HCT116 (cell line): ENCODE data around the gene CPS1. TPM values are rescaled to one million over a fixed set of nuclear protein-coding genes. Genes with fewer than 3 reads are reported as not detected.

Experiments
- ATAC-seq: fragments of 200-7000 bp; cut with Tn5 transposase; 2 replicates; pipeline ENCODE4 v1.9.1; 2020; ENCODE audit warnings: mild to moderate bottlenecking, moderate library complexity
- BruUV-seq: library from RNA; stranded (reverse); fragments of 400-500 nt; replicated peaks from 2 replicates; lab custom pipeline; 2021; lab: Mats Ljungman, UMichigan
- CTCF ChIA-PET: fragments of 300-600 bp; sonication (Branson Sonifier 250); formaldehyde crosslinking; loops from one replicate; lab custom pipeline; 2021; ENCODE audit warnings: antibody characterized with exemption; lab: Charles Lee
- POLR2A ChIA-PET: fragments of 300-600, 350-600 bp; sonication (Branson Sonifier 250); formaldehyde crosslinking; loops from one replicate; lab custom pipeline; 2021; ENCODE audit warnings: antibody characterized with exemption; lab: Charles Lee
- RAD21 ChIA-PET, 2 experiments: fragments of 300-600 bp; sonication (Branson Sonifier 250); formaldehyde crosslinking; loops; one replicate each; lab custom pipeline; 2023; ENCODE audit warnings: low total read pairs in 2 of 2; ENCODE audit not compliant: uncharacterized antibody in 2 of 2, unreplicated experiment in 2 of 2, low non-redundant PET in 1 of 2; lab: Charles Lee
- DNase-seq: peaks from one replicate; pipeline ENCODE4 v3.0.0-alpha.2; 2010; ENCODE audit warnings: low read depth, low spot score
- H2AFZ ChIP-seq: fragments of 200-600 bp; shearing (Covaris generic), sonication (generic); 2 replicates; pipeline ENCODE4 v1.6.1; 2017; ENCODE audit warnings: low read depth, mixed run types, mixed read lengths, antibody characterized with exemption, low read length; ENCODE audit not compliant: poor library complexity, severe bottlenecking
- H3K27ac ChIP-seq: 2 replicates; pipeline ENCODE4 v1.5.1; 2012; ENCODE audit warnings: low read depth, low read length
- H3K27me3 ChIP-seq: fragments of 200-600 bp; sonication (generic); 2 replicates; pipeline ENCODE4 v1.6.1; 2016; ENCODE audit warnings: mixed run types, low read length, mixed read lengths; ENCODE audit not compliant: insufficient read depth
- H3K36me3 ChIP-seq, 2 experiments: fragments of 200-500 bp in 1 of 2; fragments of 200-600 bp in 1 of 2; sonication (Bioruptor generic) in 1 of 2; sonication (generic) in 1 of 2; 2 replicates each; pipeline versions ENCODE4 v1.5.1 to v1.6.1; 2014 to 2016; ENCODE audit warnings: low read length in 2 of 2, inconsistent platforms in 1 of 2, mixed read lengths in 1 of 2, mixed run types in 1 of 2; ENCODE audit not compliant: insufficient read depth in 2 of 2, control insufficient read depth in 1 of 2
- H3K4me1 ChIP-seq, 2 experiments: fragments of 200-600 bp in 1 of 2; sonication (generic) in 1 of 2; 2 replicates each; pipeline versions ENCODE4 v1.5.1 to v1.6.1; 2012 to 2017; ENCODE audit warnings: low read length in 2 of 2, inconsistent platforms in 1 of 2, mild to moderate bottlenecking in 1 of 2, mixed read lengths in 1 of 2, mixed run types in 1 of 2, moderate library complexity in 1 of 2; ENCODE audit not compliant: insufficient read depth in 2 of 2, control insufficient read depth in 1 of 2
- H3K4me2 ChIP-seq: fragments of 200-600 bp; sonication (generic); 2 replicates; pipeline ENCODE4 v1.6.1; 2017; ENCODE audit warnings: mixed run types, low read length, mixed read lengths
- H3K4me3 ChIP-seq, 2 experiments: fragments of 200-600 bp in 1 of 2; sonication (generic) in 1 of 2; replicated peaks in 1 of 2; 2 replicates each; pipeline ENCODE4 v1.5.1; 2011 to 2016; ENCODE audit warnings: low read length in 2 of 2, control low read depth in 1 of 2, low read depth in 1 of 2, mild to moderate bottlenecking in 1 of 2, mixed read lengths in 1 of 2, mixed run types in 1 of 2
- H3K79me2 ChIP-seq: fragments of 200-600 bp; sonication (generic); 2 replicates; pipeline ENCODE4 v1.6.1; 2017; ENCODE audit warnings: mild to moderate bottlenecking, mixed run types, low read length, moderate library complexity, mixed read lengths; ENCODE audit not compliant: insufficient read depth
- H3K9ac ChIP-seq: fragments of 200-600 bp; sonication (generic); 2 replicates; pipeline ENCODE4 v1.6.1; 2016; ENCODE audit warnings: low read length, mixed read lengths
- H3K9me2 ChIP-seq: fragments of 200-600 bp; sonication (generic), shearing (Covaris generic); 2 replicates; pipeline ENCODE4 v1.6.1; 2017; ENCODE audit warnings: mixed run types, mild to moderate bottlenecking, moderate library complexity; ENCODE audit not compliant: insufficient read depth
- H3K9me3 ChIP-seq, 2 experiments: fragments of 200-500 bp in 1 of 2; fragments of 200-600 bp in 1 of 2; sonication (Bioruptor generic) in 1 of 2; sonication (generic) in 1 of 2; 2 replicates each; pipeline ENCODE4 v1.6.1; 2014 to 2017; ENCODE audit warnings: low read length in 2 of 2, mixed read lengths in 2 of 2, inconsistent platforms in 1 of 2, low read depth in 1 of 2, mild to moderate bottlenecking in 1 of 2, mixed run types in 1 of 2, moderate library complexity in 1 of 2; ENCODE audit not compliant: control insufficient read depth in 1 of 2, insufficient read depth in 1 of 2
- H4K20me1 ChIP-seq: fragments of 200-600 bp; sonication (generic), shearing (Covaris generic); 2 replicates; pipeline ENCODE4 v1.6.1; 2017; ENCODE audit warnings: mixed run types, mild to moderate bottlenecking, moderate library complexity; ENCODE audit not compliant: insufficient read depth
- ATF3 ChIP-seq: IDR thresholded peaks from 2 replicates; pipeline ENCODE4 v1.6.1; 2012
- CBX3 ChIP-seq: IDR thresholded peaks from 2 replicates; pipeline ENCODE4 v1.6.1; 2012; ENCODE audit warnings: low read depth
- CEBPB ChIP-seq: IDR thresholded peaks from 2 replicates; pipeline ENCODE4 v1.6.1; 2012; ENCODE audit warnings: low read depth
- EGR1 ChIP-seq: IDR thresholded peaks from 2 replicates; pipeline ENCODE4 v1.6.1; 2012; ENCODE audit warnings: low read depth
- ELF1 ChIP-seq: IDR thresholded peaks from 2 replicates; pipeline ENCODE4 v1.6.1; 2012; ENCODE audit warnings: low read depth, borderline replicate concordance
- EZH2phosphoT487 ChIP-seq: fragments of 200-600 bp; IDR thresholded peaks from 2 replicates; pipeline ENCODE4 v1.6.1; 2018; ENCODE audit warnings: antibody characterized with exemption, borderline replicate concordance
- FOSL1 ChIP-seq: IDR thresholded peaks from 2 replicates; pipeline ENCODE4 v1.6.1; 2012; ENCODE audit warnings: low read depth
- JUND ChIP-seq: IDR thresholded peaks from 2 replicates; pipeline ENCODE4 v1.6.1; 2012
- MAX ChIP-seq: IDR thresholded peaks from 2 replicates; pipeline ENCODE4 v1.6.1; 2012
- POLR2A ChIP-seq: IDR thresholded peaks from 2 replicates; pipeline ENCODE4 v1.7.0; 2011; ENCODE audit warnings: borderline replicate concordance; ENCODE audit not compliant: insufficient read depth, insufficient read length; ENCODE audit errors: extremely low read depth
- POLR2AphosphoS5 ChIP-seq: IDR thresholded peaks from 2 replicates; pipeline ENCODE4 v1.6.1; 2011; ENCODE audit warnings: mild to moderate bottlenecking, low read depth, low read length, moderate library complexity
- RAD21 ChIP-seq: IDR thresholded peaks from 2 replicates; pipeline ENCODE4 v1.6.1; 2012; ENCODE audit warnings: low read depth, mild to moderate bottlenecking
- REST ChIP-seq: IDR thresholded peaks from 2 replicates; pipeline ENCODE4 v1.6.1; 2012; ENCODE audit warnings: low read depth
- SIN3A ChIP-seq: IDR thresholded peaks from 2 replicates; pipeline ENCODE4 v1.6.1; 2012; ENCODE audit warnings: low read depth
- SRF ChIP-seq: IDR thresholded peaks from 2 replicates; pipeline ENCODE4 v1.6.1; 2012; ENCODE audit warnings: low read depth
- TCF7L2 ChIP-seq: IDR thresholded peaks from 2 replicates; pipeline ENCODE4 v1.7.0; 2011; ENCODE audit warnings: borderline replicate concordance, inconsistent platforms; ENCODE audit not compliant: insufficient read depth, insufficient read length; ENCODE audit errors: extremely low read depth
- YY1 ChIP-seq: IDR thresholded peaks from 2 replicates; pipeline ENCODE4 v1.6.1; 2011; ENCODE audit warnings: low read length, low read depth, moderate library complexity, mild to moderate bottlenecking; ENCODE audit not compliant: insufficient replicate concordance; ENCODE audit errors: extremely low read depth
- ZFX ChIP-seq: fragments of 450-650 bp; IDR thresholded peaks from 2 replicates; pipeline ENCODE4 v1.6.1; 2017
- intact Hi-C: fragments of 100-400 bp; cut with micrococcal nuclease; formaldehyde crosslinking; loops from 2 replicates; pipeline ENCODE4 v1.10.0; 2022
- total RNA-seq: library from RNA; stranded (reverse); gene quantifications from one replicate; pipeline ENCODE4 v1.2.1, GENCODE V29; 2021; ENCODE audit not compliant: unreplicated experiment
- TF ChIP-seq, protein P1 (sequence below), 3 experiments: fragments of 200-600 bp in 1 of 3; sonication (generic) in 1 of 3; IDR thresholded peaks in 2 of 3; conservative IDR thresholded peaks in 1 of 3; 2 replicates each; pipeline ENCODE4 v1.5.1; 2012 to 2017; ENCODE audit warnings: low read depth in 2 of 3, low read length in 2 of 3, antibody characterized with exemption in 1 of 3, borderline replicate concordance in 1 of 3, control low read depth in 1 of 3, mild to moderate bottlenecking in 1 of 3, mixed read lengths in 1 of 3, mixed run types in 1 of 3, moderate library complexity in 1 of 3; ENCODE audit not compliant: insufficient read depth in 1 of 3
- TF ChIP-seq, protein P2 (sequence below): IDR thresholded peaks from 2 replicates; pipeline ENCODE4 v1.6.1; 2011; ENCODE audit warnings: mild to moderate bottlenecking, low read length, moderate library complexity; ENCODE audit not compliant: insufficient replicate concordance; ENCODE audit errors: extremely low read depth

CPS1 gene
- total RNA-seq, 1 experiment from 2014 or later, result 37.5 TPM

DNA sequence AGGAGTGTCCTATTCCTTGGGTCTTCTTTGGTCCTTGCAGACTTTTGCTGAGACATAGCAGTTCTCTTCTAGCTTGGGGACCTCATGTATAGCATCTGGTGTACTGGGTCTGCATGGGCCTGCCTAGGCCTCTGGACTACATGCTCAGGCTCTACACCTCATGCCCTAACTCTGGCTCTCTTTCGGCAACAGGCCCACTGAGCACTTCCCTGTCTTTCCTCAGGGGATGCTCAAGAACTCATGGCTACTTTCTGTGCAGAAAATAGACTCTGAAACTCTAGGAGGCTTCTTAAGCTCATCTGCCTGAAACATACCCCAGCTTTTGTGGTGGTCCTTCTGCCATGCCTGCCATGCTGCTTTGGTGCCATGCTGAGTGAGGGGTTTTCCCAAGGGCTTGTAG lies 21.5 kb upstream of the CPS1 start:
- H3K36me3 ChIP-seq, result no peaks in the 10 kb centered on the region
- no peaks in the 10 kb centered on the region for H3K27me3 ChIP-seq
- ATAC-seq (no peak), DNase-seq (no peak)
- H3K4me2 ChIP-seq, result no peak overlapping the region
- H4K20me1 ChIP-seq, result no peaks in the 10 kb centered on the region
- H3K4me3 ChIP-seq, result no peak overlapping the region
- H3K4me1 ChIP-seq, result no peaks in the 10 kb centered on the region
- intact Hi-C loops, result no loop called here
- RAD21 ChIA-PET, result no interaction called here
- TF ChIP-seq POLR2A (no peak), CBX3 (no peak), CEBPB (no peak), REST (no peak), JUND (no peak), YY1 (no peak), EGR1 (no peak), RAD21 (no peak), ZFX (no peak), SRF (no peak), POLR2AphosphoS5 (no peak), MAX (no peak), ELF1 (no peak), ATF3 (no peak), TCF7L2 (no peak), FOSL1 (no peak), SIN3A (no peak), EZH2phosphoT487 (no peak)
- TF ChIP-seq, protein P1, sequence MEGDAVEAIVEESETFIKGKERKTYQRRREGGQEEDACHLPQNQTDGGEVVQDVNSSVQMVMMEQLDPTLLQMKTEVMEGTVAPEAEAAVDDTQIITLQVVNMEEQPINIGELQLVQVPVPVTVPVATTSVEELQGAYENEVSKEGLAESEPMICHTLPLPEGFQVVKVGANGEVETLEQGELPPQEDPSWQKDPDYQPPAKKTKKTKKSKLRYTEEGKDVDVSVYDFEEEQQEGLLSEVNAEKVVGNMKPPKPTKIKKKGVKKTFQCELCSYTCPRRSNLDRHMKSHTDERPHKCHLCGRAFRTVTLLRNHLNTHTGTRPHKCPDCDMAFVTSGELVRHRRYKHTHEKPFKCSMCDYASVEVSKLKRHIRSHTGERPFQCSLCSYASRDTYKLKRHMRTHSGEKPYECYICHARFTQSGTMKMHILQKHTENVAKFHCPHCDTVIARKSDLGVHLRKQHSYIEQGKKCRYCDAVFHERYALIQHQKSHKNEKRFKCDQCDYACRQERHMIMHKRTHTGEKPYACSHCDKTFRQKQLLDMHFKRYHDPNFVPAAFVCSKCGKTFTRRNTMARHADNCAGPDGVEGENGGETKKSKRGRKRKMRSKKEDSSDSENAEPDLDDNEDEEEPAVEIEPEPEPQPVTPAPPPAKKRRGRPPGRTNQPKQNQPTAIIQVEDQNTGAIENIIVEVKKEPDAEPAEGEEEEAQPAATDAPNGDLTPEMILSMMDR (IDR thresholded peaks at IDR 0.05 in 2 of 3, conservative IDR thresholded peaks at IDR 0.05 in 1 of 3; ENCODE audit: borderline replicate concordance in 1 of 3, insufficient read depth in 1 of 3, low read depth in 2 of 3, low read length in 2 of 3), result no peak
- TF ChIP-seq, protein P2, sequence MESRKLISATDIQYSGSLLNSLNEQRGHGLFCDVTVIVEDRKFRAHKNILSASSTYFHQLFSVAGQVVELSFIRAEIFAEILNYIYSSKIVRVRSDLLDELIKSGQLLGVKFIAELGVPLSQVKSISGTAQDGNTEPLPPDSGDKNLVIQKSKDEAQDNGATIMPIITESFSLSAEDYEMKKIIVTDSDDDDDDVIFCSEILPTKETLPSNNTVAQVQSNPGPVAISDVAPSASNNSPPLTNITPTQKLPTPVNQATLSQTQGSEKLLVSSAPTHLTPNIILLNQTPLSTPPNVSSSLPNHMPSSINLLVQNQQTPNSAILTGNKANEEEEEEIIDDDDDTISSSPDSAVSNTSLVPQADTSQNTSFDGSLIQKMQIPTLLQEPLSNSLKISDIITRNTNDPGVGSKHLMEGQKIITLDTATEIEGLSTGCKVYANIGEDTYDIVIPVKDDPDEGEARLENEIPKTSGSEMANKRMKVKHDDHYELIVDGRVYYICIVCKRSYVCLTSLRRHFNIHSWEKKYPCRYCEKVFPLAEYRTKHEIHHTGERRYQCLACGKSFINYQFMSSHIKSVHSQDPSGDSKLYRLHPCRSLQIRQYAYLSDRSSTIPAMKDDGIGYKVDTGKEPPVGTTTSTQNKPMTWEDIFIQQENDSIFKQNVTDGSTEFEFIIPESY, result no peak
- no peaks in the 10 kb centered on the region for H3K9me3 ChIP-seq
- POLR2A ChIA-PET, result no interaction called here
- H2AFZ ChIP-seq, result no peak overlapping the region
- BruUV-seq, result no TSS peak
- H3K9ac ChIP-seq, result no peak overlapping the region
- no peaks in the 10 kb centered on the region for H3K9me2 ChIP-seq
- no peaks in the 10 kb centered on the region for H3K79me2 ChIP-seq
- no peak overlapping the region for H3K27ac ChIP-seq
- CTCF ChIA-PET, result no interaction called here
